MG63 (cell line): ENCODE measurements around the gene SNX4. TPM values are rescaled to one million over a fixed set of nuclear protein-coding genes. Genes with fewer than 3 reads are reported as not detected.
A peak's percentile ranks its signal among the peaks of the same experiment; 100 is the strongest.
"Not testable (repeated sequence)": the region's sequence is repeated elsewhere in the genome, so short reads cannot be mapped to it uniquely, and the experiment has no call there.

Source experiments
- DNase-seq: peaks from one replicate; pipeline ENCODE4 v3.0.0-alpha.2; 2020
- H3K27me3 ChIP-seq: fragments of 250-450 bp; sonication (Bioruptor Pico); 2 replicates; pipeline ENCODE4 v1.5.1; 2020; ENCODE audit warnings: mild to moderate bottlenecking, moderate library complexity
- H3K36me3 ChIP-seq: fragments of 250-450 bp; sonication (Bioruptor Pico); 2 replicates; pipeline ENCODE4 v1.5.1; 2020; ENCODE audit warnings: mild to moderate bottlenecking, moderate library complexity
- H3K4me3 ChIP-seq: fragments of 250-450 bp; sonication (Bioruptor Pico); 2 replicates; pipeline ENCODE4 v1.5.1; 2020; ENCODE audit warnings: mild to moderate bottlenecking, moderate library complexity
- H3K9me3 ChIP-seq: fragments of 250-450 bp; sonication (Bioruptor Pico); 2 replicates; pipeline ENCODE4 v1.5.1; 2020; ENCODE audit warnings: mild to moderate bottlenecking, moderate library complexity
- total RNA-seq: library from RNA; depleted of rRNA; stranded (reverse); fragments of >200 nt; shearing (Covaris generic); gene quantifications from 2 replicates; pipeline ENCODE4 v1.2.3, GENCODE V29; 2014; ENCODE audit warnings: low replicate concordance; rRNA removed

The SNX4 gene
- 16.2 and 44.6 TPM in 2 replicates for total RNA-seq

GRCh38 chr3:125519678-125520562 is at the start of gene SNX4:
SNX4 (minus strand) TSS chr3:125520202; CDS start chr3:125520172, 30 bp downstream.
- no peaks in the 10 kb centered on the region for H3K9me3 ChIP-seq
- peak; percentile 99 for DNase-seq
- peak within 1 kb of the TSS; percentile 90 for H3K4me3 ChIP-seq
- peaks cover 13% of the 10 kb centered on the region for H3K36me3 ChIP-seq
- no peaks in the 10 kb centered on the region for H3K27me3 ChIP-seq

GRCh38 chr3:125556314-125556713 is 36.3 kb upstream of the SNX4 start:
- Histone ChIP-seq H3K27me3 (no peaks in the 10 kb centered on the region), H3K4me3 (no peak overlapping the region), H3K36me3 (peaks cover 7% of the 10 kb centered on the region; the same call in 1 of the 2 replicates), H3K9me3 (no peaks in the 10 kb centered on the region)
- DNase-seq: no peak

GRCh38 chr3:125552401-125552800 is 32.4 kb upstream of the SNX4 start:
- 0 out of 2 replicates have a peak, but pooled peaks cover 2% of the 10 kb centered on the region for H3K36me3 ChIP-seq
- no peak overlapping the region for H3K4me3 ChIP-seq
- H3K9me3 ChIP-seq: no peaks in the 10 kb centered on the region
- no peaks in the 10 kb centered on the region for H3K27me3 ChIP-seq
- no peak for DNase-seq

GRCh38 chr3:125528920-125529319 is 8.9 kb upstream of the SNX4 start:
- Histone ChIP-seq H3K9me3 (no peaks in the 10 kb centered on the region), H3K36me3 (peaks cover 13% of the 10 kb centered on the region), H3K4me3 (no peak overlapping the region), H3K27me3 (no peaks in the 10 kb centered on the region)
- DNase-seq: no peak

- peaks cover 9% of the 10 kb centered on the region for H3K36me3 ChIP-seq
- no peak overlapping the region for H3K4me3 ChIP-seq
- no peaks in the 10 kb centered on the region for H3K9me3 ChIP-seq
- DNase-seq: no peak
- no peaks in the 10 kb centered on the region for H3K27me3 ChIP-seq
These were observed 5.2 kb upstream of the SNX4 start for GRCh38 chr3:125525153-125525552.

- not testable (repeated sequence) for DNase-seq, H3K27me3 ChIP-seq
These were observed 539 bp upstream of the SNX4 start for GRCh38 chr3:125520563-125520919.

GRCh38 chr3:125515421-125515820 is 4.6 kb downstream of the SNX4 start:
- no peaks in the 10 kb centered on the region for H3K9me3 ChIP-seq
- no peak overlapping the region for H3K4me3 ChIP-seq
- no peaks in the 10 kb centered on the region for H3K27me3 ChIP-seq
- H3K36me3 ChIP-seq: peaks cover 44% of the 10 kb centered on the region
- no peak for DNase-seq

More at GRCh38 chr3:125520563-125520919, 539 bp upstream of the SNX4 start:
- Histone ChIP-seq H3K36me3 (peaks cover 11% of the 10 kb centered on the region), H3K4me3 (peak overlapping the region; percentile 90)
- not testable (repeated sequence) for H3K9me3 ChIP-seq

GRCh38 chr3:125513490-125514115 is 6.4 kb downstream of the SNX4 start:
- Histone ChIP-seq H3K36me3 (peaks cover 53% of the 10 kb centered on the region), H3K9me3 (peaks cover 8% of the 10 kb centered on the region; the same call in 1 of the 2 replicates), H3K27me3 (no peaks in the 10 kb centered on the region), H3K4me3 (no peak overlapping the region)
- no peak for DNase-seq

- no peaks in the 10 kb centered on the region for H3K27me3 ChIP-seq
- peaks cover 14% of the 10 kb centered on the region; the same call in 1 of the 2 replicates for H3K9me3 ChIP-seq
- peaks cover 59% of the 10 kb centered on the region for H3K36me3 ChIP-seq
- DNase-seq: peak; percentile 8
- H3K4me3 ChIP-seq: no peak overlapping the region
These were observed 7.7 kb downstream of the SNX4 start for GRCh38 chr3:125512135-125512920.

- H3K27me3 ChIP-seq: no peaks in the 10 kb centered on the region
- DNase-seq: no peak
- peaks cover 66% of the 10 kb centered on the region for H3K36me3 ChIP-seq
- H3K9me3 ChIP-seq: peaks cover 14% of the 10 kb centered on the region; the same call in 1 of the 2 replicates
- H3K4me3 ChIP-seq: no peak overlapping the region
These were observed 8.4 kb downstream of the SNX4 start for GRCh38 chr3:125511420-125512118.

- H3K9me3 ChIP-seq: peaks cover 14% of the 10 kb centered on the region; the same call in 1 of the 2 replicates
- no peak overlapping the region for H3K4me3 ChIP-seq
- no peaks in the 10 kb centered on the region for H3K27me3 ChIP-seq
- DNase-seq: no peak
- H3K36me3 ChIP-seq: peaks cover 58% of the 10 kb centered on the region
These were observed 12.9 kb downstream of the SNX4 start for GRCh38 chr3:125507128-125507527.

- Histone ChIP-seq H3K27me3 (no peaks in the 10 kb centered on the region), H3K36me3 (peaks cover 59% of the 10 kb centered on the region), H3K9me3 (no peaks in the 10 kb centered on the region), H3K4me3 (no peak overlapping the region)
- DNase-seq: no peak
These were observed 21.4 kb downstream of the SNX4 start for GRCh38 chr3:125498630-125499029.

GRCh38 chr3:125496701-125497100 is 23.3 kb downstream of the SNX4 start:
- DNase-seq: no peak

GRCh38 chr3:125482406-125482805 is 37.6 kb downstream of the SNX4 start:
- no peak overlapping the region for H3K4me3 ChIP-seq
- H3K27me3 ChIP-seq: no peaks in the 10 kb centered on the region
- no peak for DNase-seq
- H3K36me3 ChIP-seq: peaks cover 53% of the 10 kb centered on the region
- no peaks in the 10 kb centered on the region for H3K9me3 ChIP-seq

More at GRCh38 chr3:125496701-125497100, 23.3 kb downstream of the SNX4 start:
- Histone ChIP-seq H3K4me3 (no peak overlapping the region), H3K36me3 (peaks cover 59% of the 10 kb centered on the region), H3K27me3 (no peaks in the 10 kb centered on the region), H3K9me3 (no peaks in the 10 kb centered on the region)

- Histone ChIP-seq H3K9me3 (no peaks in the 10 kb centered on the region), H3K27me3 (no peaks in the 10 kb centered on the region), H3K36me3 (peaks cover 47% of the 10 kb centered on the region), H3K4me3 (no peak overlapping the region)
- no peak for DNase-seq
These were observed 38.2 kb downstream of the SNX4 start for GRCh38 chr3:125481786-125482185.

- DNase-seq, H3K27me3 ChIP-seq, H3K9me3 ChIP-seq, H3K4me3 ChIP-seq: not testable (repeated sequence)
- H3K36me3 ChIP-seq: peaks cover 44% of the 10 kb centered on the region
These were observed 38.6 kb downstream of the SNX4 start for GRCh38 chr3:125481375-125481759.
